ENCODE measurements around the gene FAM13A.
"Not testable (repeated sequence)": the region's sequence is repeated elsewhere in the genome, so short reads cannot be mapped to it uniquely, and the experiment has no call there.

Gene FAM13A

DNA sequence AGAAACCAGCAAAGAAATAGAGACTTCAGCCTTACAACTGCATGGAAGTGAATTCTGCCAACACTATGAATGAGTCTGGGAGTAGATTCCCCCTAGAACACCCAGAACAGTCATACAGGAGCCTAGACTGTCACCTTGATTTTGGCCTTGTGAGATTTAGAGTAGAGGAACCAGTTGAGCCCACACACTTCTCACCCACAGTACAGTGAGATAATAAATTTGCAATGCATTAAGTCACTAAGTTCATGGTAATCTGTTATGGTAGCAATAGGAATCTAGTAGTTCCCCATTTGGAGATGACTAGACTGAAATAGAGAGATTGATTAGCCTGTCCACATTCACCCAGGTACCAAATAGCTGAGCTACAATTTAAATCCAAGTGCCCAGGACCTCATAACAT lies 59.0 kb downstream of the FAM13A start:
- H4K20me1 ChIP-seq (ENCODE audit: low read depth, low read length), result no peaks in the 10 kb centered on the region
- no peak overlapping the region for H3K4me3 ChIP-seq (ENCODE audit: insufficient read depth, low read length, poor library complexity, severe bottlenecking)
- no peak for TF ChIP-seq CTCF (IDR thresholded peaks at IDR 0.05; ENCODE audit: insufficient read depth, low read length, poor library complexity, severe bottlenecking)
- no peak for TF ChIP-seq EZH2phosphoT487 (conservative IDR thresholded peaks at IDR 0.05; ENCODE audit: low read length)
- no peak overlapping the region for H3K4me2 ChIP-seq (ENCODE audit: low read depth, low read length, poor library complexity, severe bottlenecking)
- H2AFZ ChIP-seq (ENCODE audit: low read depth, low read length, severe bottlenecking), result no peak overlapping the region
- H3K9me2 ChIP-seq (replicated peaks; ENCODE audit: insufficient read depth, low read length), result no peaks in the 10 kb centered on the region
- no peaks in the 10 kb centered on the region for H3K79me2 ChIP-seq (ENCODE audit: insufficient read depth, low read length)
- no peaks in the 10 kb centered on the region for H3K36me3 ChIP-seq (ENCODE audit: low read length)
- no peak overlapping the region for H3K9ac ChIP-seq (ENCODE audit: low read length)
- H3K27ac ChIP-seq (ENCODE audit: low read depth, low read length), result no peak overlapping the region
- H3K27me3 ChIP-seq (ENCODE audit: low read length), result no peaks in the 10 kb centered on the region
- H3K9me3 ChIP-seq (ENCODE audit: insufficient read depth, low read length), result no peaks in the 10 kb centered on the region
- H3F3A ChIP-seq (ENCODE audit: insufficient read depth), result no peaks in the 10 kb centered on the region

- Histone ChIP-seq H4K20me1 (ENCODE audit: low read depth, low read length) (no peaks in the 10 kb centered on the region), H3K9ac (ENCODE audit: low read length) (no peak overlapping the region), H3K79me2 (ENCODE audit: insufficient read depth, low read length) (no peaks in the 10 kb centered on the region), H3K9me3 (ENCODE audit: insufficient read depth, low read length) (no peaks in the 10 kb centered on the region), H3K36me3 (ENCODE audit: low read length) (no peaks in the 10 kb centered on the region), H3K27ac (ENCODE audit: low read depth, low read length) (no peak overlapping the region), H3K4me3 (ENCODE audit: insufficient read depth, low read length, poor library complexity, severe bottlenecking) (no peak overlapping the region), H3K27me3 (ENCODE audit: low read length) (no peaks in the 10 kb centered on the region), H3K9me2 (replicated peaks; ENCODE audit: insufficient read depth, low read length) (no peaks in the 10 kb centered on the region), H3F3A (ENCODE audit: insufficient read depth) (no peaks in the 10 kb centered on the region), H3K4me2 (ENCODE audit: low read depth, low read length, poor library complexity, severe bottlenecking) (no peak overlapping the region), H2AFZ (ENCODE audit: low read depth, low read length, severe bottlenecking) (no peak overlapping the region)
- TF ChIP-seq EZH2phosphoT487 (conservative IDR thresholded peaks at IDR 0.05; ENCODE audit: low read length), result no peak
- no peak for TF ChIP-seq CTCF (IDR thresholded peaks at IDR 0.05; ENCODE audit: insufficient read depth, low read length, poor library complexity, severe bottlenecking)
Measured at GRCh38 chr4:88995874-88996273, 61.1 kb downstream of the FAM13A start.

DNA sequence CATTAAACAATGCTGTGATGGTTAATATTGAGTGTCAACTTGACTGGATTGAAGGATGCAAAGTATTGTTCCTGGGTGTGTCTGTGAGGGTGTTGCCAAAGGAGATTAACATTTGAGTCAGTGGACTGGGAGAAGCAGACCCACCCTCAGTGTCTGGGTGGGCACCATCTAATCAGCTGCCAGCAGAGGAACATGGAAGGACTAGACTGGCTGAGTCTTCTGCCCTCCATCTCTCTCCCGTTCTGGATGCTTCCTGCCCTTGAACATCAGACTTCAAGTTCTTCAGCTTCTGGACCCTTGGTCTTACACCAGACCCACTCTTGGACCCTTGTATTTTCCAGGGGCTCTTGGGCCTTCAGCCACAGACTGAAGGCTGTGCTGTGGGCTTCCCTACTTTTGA lies 61.7 kb downstream of the FAM13A start:
- H3K36me3 ChIP-seq (ENCODE audit: low read length); H3K4me3 ChIP-seq (ENCODE audit: insufficient read depth, low read length, poor library complexity, severe bottlenecking); H3K27me3 ChIP-seq (ENCODE audit: low read length); H3K9me3 ChIP-seq (ENCODE audit: insufficient read depth, low read length); H3K27ac ChIP-seq (ENCODE audit: low read depth, low read length); H4K20me1 ChIP-seq (ENCODE audit: low read depth, low read length); H3K9ac ChIP-seq (ENCODE audit: low read length); H3K4me2 ChIP-seq (ENCODE audit: low read depth, low read length, poor library complexity, severe bottlenecking); H3K9me2 ChIP-seq (replicated peaks; ENCODE audit: insufficient read depth, low read length); H3F3A ChIP-seq (ENCODE audit: insufficient read depth); H2AFZ ChIP-seq (ENCODE audit: low read depth, low read length, severe bottlenecking); H3K79me2 ChIP-seq (ENCODE audit: insufficient read depth, low read length): not testable (repeated sequence)

DNA sequence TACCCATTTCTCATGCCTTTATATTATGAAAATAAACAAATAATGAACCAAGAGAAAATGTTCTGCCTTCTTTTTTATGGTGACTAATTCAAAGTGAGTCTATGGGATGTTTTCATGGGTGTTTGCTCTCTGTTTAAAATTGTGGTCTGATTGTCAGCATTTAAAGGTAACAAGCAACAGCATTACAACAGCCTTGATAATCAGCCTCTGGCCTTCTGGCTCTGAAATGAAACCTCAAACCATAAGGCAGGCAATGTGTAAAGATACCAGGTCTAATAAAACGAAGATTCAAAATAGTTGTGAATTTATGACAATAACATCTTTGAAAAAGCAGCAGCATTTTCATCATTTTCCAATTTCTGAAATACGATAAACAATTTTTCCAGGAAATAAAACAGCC lies 63.7 kb downstream of the FAM13A start:
- Histone ChIP-seq H3K4me3 (ENCODE audit: insufficient read depth, low read length, poor library complexity, severe bottlenecking) (no peak overlapping the region), H3K9me2 (replicated peaks; ENCODE audit: insufficient read depth, low read length) (no peaks in the 10 kb centered on the region), H3K36me3 (ENCODE audit: low read length) (no peaks in the 10 kb centered on the region), H3K27me3 (ENCODE audit: low read length) (no peaks in the 10 kb centered on the region), H3K9ac (ENCODE audit: low read length) (no peak overlapping the region), H3F3A (ENCODE audit: insufficient read depth) (no peaks in the 10 kb centered on the region), H4K20me1 (ENCODE audit: low read depth, low read length) (no peaks in the 10 kb centered on the region), H3K9me3 (ENCODE audit: insufficient read depth, low read length) (no peaks in the 10 kb centered on the region), H3K79me2 (ENCODE audit: insufficient read depth, low read length) (no peaks in the 10 kb centered on the region), H3K27ac (ENCODE audit: low read depth, low read length) (no peak overlapping the region), H2AFZ (ENCODE audit: low read depth, low read length, severe bottlenecking) (no peak overlapping the region), H3K4me2 (ENCODE audit: low read depth, low read length, poor library complexity, severe bottlenecking) (no peak overlapping the region)
- TF ChIP-seq CTCF (IDR thresholded peaks at IDR 0.05; ENCODE audit: insufficient read depth, low read length, poor library complexity, severe bottlenecking) (no peak), EZH2phosphoT487 (conservative IDR thresholded peaks at IDR 0.05; ENCODE audit: low read length) (no peak)
